NB4 (cell line): ENCODE measurements around the gene SERTAD3.

Experiments
- POLR2A ChIP-seq: IDR thresholded peaks from 2 replicates; pipeline ENCODE4 v1.6.1; 2011; ENCODE audit warnings: mild to moderate bottlenecking; ENCODE audit not compliant: insufficient read length; ENCODE audit errors: extremely low read depth
- TF ChIP-seq, protein P1 (sequence below): IDR thresholded peaks from one replicate; pipeline ENCODE4 v1.5.1; 2012; ENCODE audit warnings: low read depth, low read length
- TF ChIP-seq, protein P2 (sequence below): IDR thresholded peaks from 2 replicates; pipeline ENCODE4 v1.6.1; 2011; ENCODE audit warnings: low read depth, low read length

DNA sequence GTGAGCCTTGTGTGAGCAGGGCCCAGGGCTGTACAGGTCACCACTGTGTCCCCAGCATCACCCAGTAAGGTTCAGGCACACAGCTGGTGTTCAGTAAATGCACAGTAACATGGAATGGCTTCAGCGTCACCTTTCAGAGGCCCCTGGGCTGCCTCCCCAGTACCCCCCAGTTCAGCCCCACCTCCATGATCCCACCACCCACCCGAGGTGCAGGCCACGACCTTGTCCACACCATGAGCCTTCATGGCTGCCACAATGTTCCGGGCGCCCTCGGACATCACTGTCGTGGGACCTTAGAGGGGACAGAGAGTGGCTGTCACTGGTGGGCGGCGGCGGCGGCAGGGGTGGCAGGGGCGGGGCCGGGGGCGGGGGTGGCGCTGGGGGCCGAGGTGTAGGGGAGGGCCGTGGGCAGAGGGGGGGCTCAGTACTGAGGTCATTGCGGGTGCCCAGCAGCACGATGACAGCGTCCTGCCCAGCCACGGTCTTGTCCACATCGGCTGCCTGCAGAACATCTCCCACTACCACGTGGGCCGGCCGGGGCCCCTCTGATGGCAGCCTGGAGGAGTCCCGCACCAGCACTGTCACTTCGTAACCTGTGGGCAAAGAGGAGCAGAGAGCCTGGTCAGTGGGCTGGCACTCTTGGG lies 13.9 kb upstream of the SERTAD3 start:
- TF ChIP-seq, protein P1, sequence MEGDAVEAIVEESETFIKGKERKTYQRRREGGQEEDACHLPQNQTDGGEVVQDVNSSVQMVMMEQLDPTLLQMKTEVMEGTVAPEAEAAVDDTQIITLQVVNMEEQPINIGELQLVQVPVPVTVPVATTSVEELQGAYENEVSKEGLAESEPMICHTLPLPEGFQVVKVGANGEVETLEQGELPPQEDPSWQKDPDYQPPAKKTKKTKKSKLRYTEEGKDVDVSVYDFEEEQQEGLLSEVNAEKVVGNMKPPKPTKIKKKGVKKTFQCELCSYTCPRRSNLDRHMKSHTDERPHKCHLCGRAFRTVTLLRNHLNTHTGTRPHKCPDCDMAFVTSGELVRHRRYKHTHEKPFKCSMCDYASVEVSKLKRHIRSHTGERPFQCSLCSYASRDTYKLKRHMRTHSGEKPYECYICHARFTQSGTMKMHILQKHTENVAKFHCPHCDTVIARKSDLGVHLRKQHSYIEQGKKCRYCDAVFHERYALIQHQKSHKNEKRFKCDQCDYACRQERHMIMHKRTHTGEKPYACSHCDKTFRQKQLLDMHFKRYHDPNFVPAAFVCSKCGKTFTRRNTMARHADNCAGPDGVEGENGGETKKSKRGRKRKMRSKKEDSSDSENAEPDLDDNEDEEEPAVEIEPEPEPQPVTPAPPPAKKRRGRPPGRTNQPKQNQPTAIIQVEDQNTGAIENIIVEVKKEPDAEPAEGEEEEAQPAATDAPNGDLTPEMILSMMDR: no peak
- no peak for TF ChIP-seq POLR2A
- TF ChIP-seq, protein P2, sequence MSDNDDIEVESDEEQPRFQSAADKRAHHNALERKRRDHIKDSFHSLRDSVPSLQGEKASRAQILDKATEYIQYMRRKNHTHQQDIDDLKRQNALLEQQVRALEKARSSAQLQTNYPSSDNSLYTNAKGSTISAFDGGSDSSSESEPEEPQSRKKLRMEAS: no peak
